GM06990 (cell line): ENCODE results near the gene OR2S2.

Source experiments
- DNase-seq: peaks from one replicate; pipeline ENCODE4 v3.0.0-alpha.2; 2011; ENCODE audit not compliant: insufficient read length; ENCODE audit errors: extremely low read depth
- H3K27me3 ChIP-seq: replicated peaks from 2 replicates; pipeline ENCODE4 v1.6.0; 2011; ENCODE audit warnings: low read length; ENCODE audit not compliant: control insufficient read depth, insufficient read depth
- H3K36me3 ChIP-seq: 2 replicates; pipeline ENCODE4 v1.5.1; 2011; ENCODE audit warnings: low read length; ENCODE audit not compliant: control insufficient read depth, insufficient read depth
- H3K4me3 ChIP-seq: replicated peaks from 2 replicates; pipeline ENCODE4 v1.5.1; 2011; ENCODE audit warnings: low read depth, mild to moderate bottlenecking, control low read depth, low read length
- CTCF ChIP-seq: IDR thresholded peaks from 2 replicates; pipeline ENCODE4 v1.5.1; 2011; ENCODE audit warnings: low read length, control low read depth, mild to moderate bottlenecking, inconsistent platforms; ENCODE audit not compliant: insufficient read depth, poor library complexity, severe bottlenecking

Gene OR2S2

GRCh38 chr9:35972093-35972492 lies 14.1 kb upstream of the OR2S2 start:
- no peak overlapping the region for H3K4me3 ChIP-seq
- H3K27me3 ChIP-seq: no peaks in the 10 kb centered on the region

GRCh38 chr9:35967042-35967441 lies 9.1 kb upstream of the OR2S2 start:
- no peak for TF ChIP-seq CTCF
- Histone ChIP-seq H3K4me3 (no peak overlapping the region), H3K36me3 (no peaks in the 10 kb centered on the region), H3K27me3 (no peaks in the 10 kb centered on the region)
- no peak for DNase-seq

More at GRCh38 chr9:35972093-35972492, 14.1 kb upstream of the OR2S2 start:
- DNase-seq: no peak
- no peak for TF ChIP-seq CTCF
- H3K36me3 ChIP-seq: no peaks in the 10 kb centered on the region

GRCh38 chr9:35966433-35966832 lies 8.5 kb upstream of the OR2S2 start:
- no peaks in the 10 kb centered on the region for H3K27me3 ChIP-seq
- DNase-seq: no peak

GRCh38 chr9:35965011-35965410 lies 7.1 kb upstream of the OR2S2 start:
- no peak for TF ChIP-seq CTCF
- Histone ChIP-seq H3K27me3 (no peaks in the 10 kb centered on the region; the same call in 1 of the 2 replicates), H3K36me3 (no peaks in the 10 kb centered on the region), H3K4me3 (no peak overlapping the region)
- DNase-seq: no peak

More at GRCh38 chr9:35966433-35966832, 8.5 kb upstream of the OR2S2 start:
- no peak overlapping the region for H3K4me3 ChIP-seq
- no peaks in the 10 kb centered on the region for H3K36me3 ChIP-seq
- no peak for TF ChIP-seq CTCF

GRCh38 chr9:35962126-35962906 lies 4.4 kb upstream of the OR2S2 start:
- no peak for DNase-seq
- TF ChIP-seq CTCF: no peak
- Histone ChIP-seq H3K4me3 (no peak overlapping the region), H3K27me3 (no peaks in the 10 kb centered on the region; the same call in 1 of the 2 replicates), H3K36me3 (no peaks in the 10 kb centered on the region)
